NCI-H748 (cell line): ENCODE measurements around the gene MYH9.

Source experiments
- DNase-seq: peaks from one replicate; lab custom pipeline; 2025; ENCODE audit not compliant: unreplicated experiment; lab: John Stamatoyannopoulos, UW

MYH9 gene

GRCh38 chr22:36234919-36235318, 152.8 kb downstream of the MYH9 start:
- no peak for DNase-seq

- DNase-seq: no peak
Observed at GRCh38 chr22:36234213-36234612, 153.6 kb downstream of the MYH9 start.

- DNase-seq: no peak
Observed at GRCh38 chr22:36233796-36234195, 154.0 kb downstream of the MYH9 start.

- DNase-seq: no peak
Observed at GRCh38 chr22:36232715-36233401, 154.9 kb downstream of the MYH9 start.
